ENCODE data around the gene VSIG8. TPM values are rescaled to one million over a fixed set of nuclear protein-coding genes. Genes with fewer than 3 reads are reported as not detected.
A peak's percentile ranks its signal among the peaks of the same experiment; 100 is the strongest.

The VSIG8 gene
- total and polyA plus RNA-seq, 4 donors, result 0.08 TPM; not detected in 3

GRCh38 chr1:159854116-159854692 lies 8.3 kb downstream of the VSIG8 start:
- peaks cover 4 to 12% (median 7%) of the 10 kb centered on the region in 4 donors for H3K4me1 ChIP-seq (ENCODE audit: control insufficient read depth in 4 of 4, insufficient read depth in 4 of 4, low read length in 3 of 4)

GRCh38 chr1:159853417-159854115 lies 8.9 kb downstream of the VSIG8 start:
- Histone ChIP-seq H3K4me1 (ENCODE audit: control insufficient read depth in 4 of 4, insufficient read depth in 4 of 4, low read length in 3 of 4) (peaks cover 4 to 12% (median 7%) of the 10 kb centered on the region in 4 donors), H3K4me3 (ENCODE audit: low read depth in 1 of 3, low read length in 3 of 3) (peak overlapping the region in 2 of 3 donors; percentile 45 to 54), H3K9ac (ENCODE audit: low read depth in 1 of 2, low read length in 2 of 2) (peak overlapping the region in 1 of 2 donors; percentile 22), H3K9me3 (ENCODE audit: control insufficient read depth in 4 of 4, low read length in 3 of 4) (no peaks in the 10 kb centered on the region), H3K36me3 (ENCODE audit: control insufficient read depth in 4 of 4, insufficient read depth in 3 of 4, low read depth in 1 of 4, low read length in 3 of 4) (no peaks in the 10 kb centered on the region), H3K27ac (ENCODE audit: low read depth in 1 of 2, low read length in 2 of 2) (peak overlapping the region in 1 of 2 donors; percentile 75), H3K27me3 (ENCODE audit: control insufficient read depth in 4 of 4, insufficient read depth in 4 of 4, low read length in 3 of 4) (no peaks in the 10 kb centered on the region)
- DNase-seq (ENCODE audit: low spot score), result no peak
- no peak for TF ChIP-seq HNF4A (conservative IDR thresholded peaks at IDR 0.05)
- TF ChIP-seq ATF3 (IDR thresholded peaks at IDR 0.05), result no peak
- no peak for TF ChIP-seq REST (IDR thresholded peaks at IDR 0.05)
- TF ChIP-seq SP1 (IDR thresholded peaks at IDR 0.05), result no peak
- no peak for TF ChIP-seq TAF1 (conservative IDR thresholded peaks at IDR 0.05)
- TF ChIP-seq MAX (IDR thresholded peaks at IDR 0.05), result no peak
- TF ChIP-seq HNF4G (IDR thresholded peaks at IDR 0.05), result no peak
- no peak for TF ChIP-seq FOXA2 (IDR thresholded peaks at IDR 0.05)
- TF ChIP-seq ZBTB33 (IDR thresholded peaks at IDR 0.05), result no peak
- TF ChIP-seq JUND (IDR thresholded peaks at IDR 0.05), result no peak
- TF ChIP-seq NR2F2 (IDR thresholded peaks at IDR 0.05), result no peak
- no peak for TF ChIP-seq RAD21 (IDR thresholded peaks at IDR 0.05)
- no peak for TF ChIP-seq GABPA (IDR thresholded peaks at IDR 0.05 in 1 of 2, conservative IDR thresholded peaks at IDR 0.05 in 1 of 2)
- no peak for TF ChIP-seq CTCF (IDR thresholded peaks at IDR 0.05; ENCODE audit: low read depth, low read length, missing input control)
- TF ChIP-seq YY1 (IDR thresholded peaks at IDR 0.05), result no peak
- WGBS, result 38% methylated on average over 6 of the region's 6 CpGs

More at GRCh38 chr1:159854116-159854692, 8.3 kb downstream of the VSIG8 start:
- no peaks in the 10 kb centered on the region for H3K36me3 ChIP-seq (ENCODE audit: control insufficient read depth in 4 of 4, insufficient read depth in 3 of 4, low read depth in 1 of 4, low read length in 3 of 4)
- H3K27ac ChIP-seq (ENCODE audit: low read depth in 1 of 2, low read length in 2 of 2), result peak overlapping the region; percentile 56 to 75
- H3K4me3 ChIP-seq (ENCODE audit: low read depth in 1 of 3, low read length in 3 of 3), result peak overlapping the region in 2 of 3 donors; percentile 45 to 54
- H3K27me3 ChIP-seq (ENCODE audit: control insufficient read depth in 4 of 4, insufficient read depth in 4 of 4, low read length in 3 of 4), result no peaks in the 10 kb centered on the region
- WGBS, result 5% methylated on average over 31 of the region's 31 CpGs
- peak; percentile 51 for DNase-seq (ENCODE audit: low spot score)
- TF ChIP-seq NR2F2 (IDR thresholded peaks at IDR 0.05) (peak; percentile 22), SP1 (IDR thresholded peaks at IDR 0.05) (no peak)
- peak overlapping the region in 1 of 2 donors; percentile 29 for H3K9ac ChIP-seq (ENCODE audit: low read depth in 1 of 2, low read length in 2 of 2)
- H3K9me3 ChIP-seq (ENCODE audit: control insufficient read depth in 4 of 4, low read length in 3 of 4), result no peaks in the 10 kb centered on the region

Measured in liver (tissue), 9 donors.